ENCODE data around the gene FN1.
"Not testable (repeated sequence)": the region's sequence is repeated elsewhere in the genome, so short reads cannot be mapped to it uniquely, and the experiment has no call there.

The FN1 gene

GRCh38 chr2:215363461-215364156 lies 72.3 kb downstream of the FN1 start:
- DNase-seq = no peak

DNA sequence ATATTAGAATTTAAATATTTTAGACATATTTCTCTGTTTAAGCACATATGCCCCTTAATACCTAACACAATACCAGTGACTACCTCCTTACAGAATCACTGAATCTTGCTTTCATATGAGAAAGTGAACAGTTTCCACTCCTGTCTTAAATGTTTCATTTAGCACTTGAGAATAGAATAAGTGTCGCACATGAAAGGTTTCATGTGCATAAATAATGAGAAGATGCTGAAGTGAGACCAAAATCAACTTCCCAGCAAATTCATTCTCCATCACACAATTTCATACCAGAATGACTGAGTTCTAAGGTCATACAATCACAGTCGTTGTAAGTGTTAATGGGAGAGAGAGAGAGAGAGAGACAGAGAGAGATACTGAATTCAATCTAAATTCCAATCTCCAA lies 72.8 kb downstream of the FN1 start:
- DNase-seq = no peak

GRCh38 chr2:215362562-215362904 lies 73.3 kb downstream of the FN1 start:
- no peak for DNase-seq

DNA sequence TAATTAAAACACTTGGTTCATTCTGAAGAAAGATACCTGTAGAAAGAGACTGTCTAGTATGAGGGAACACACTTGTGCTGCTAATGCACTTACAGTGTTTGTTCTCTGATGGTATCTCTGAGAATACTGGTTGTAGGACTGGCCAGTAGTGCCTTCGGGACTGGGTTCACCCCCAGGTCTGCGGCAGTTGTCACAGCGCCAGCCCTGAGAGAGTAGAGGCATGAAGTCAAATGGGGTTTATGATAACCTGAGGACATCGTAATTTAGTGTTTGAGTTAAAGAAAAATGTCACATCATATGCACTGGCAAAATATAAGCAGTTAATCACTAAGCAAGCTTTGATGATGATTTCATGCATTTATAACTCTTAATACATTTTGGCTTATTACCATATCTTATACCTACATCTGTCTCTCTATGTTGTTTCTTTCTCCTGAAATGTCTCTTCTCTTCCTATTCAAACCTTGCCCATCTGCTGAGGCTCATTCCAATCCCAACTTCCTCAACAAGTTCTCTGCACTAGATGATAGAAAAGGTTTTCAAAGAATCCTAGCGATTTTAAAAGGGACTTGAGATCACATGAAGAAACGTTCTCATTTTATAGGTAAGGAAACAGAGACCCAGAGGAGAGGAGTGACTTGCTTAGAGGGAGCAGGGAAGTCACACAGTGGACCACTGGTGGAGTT lies 73.8 kb downstream of the FN1 start:
- DNase-seq = no peak

GRCh38 chr2:215361211-215361875 lies 74.5 kb downstream of the FN1 start:
- no peak for DNase-seq

DNA sequence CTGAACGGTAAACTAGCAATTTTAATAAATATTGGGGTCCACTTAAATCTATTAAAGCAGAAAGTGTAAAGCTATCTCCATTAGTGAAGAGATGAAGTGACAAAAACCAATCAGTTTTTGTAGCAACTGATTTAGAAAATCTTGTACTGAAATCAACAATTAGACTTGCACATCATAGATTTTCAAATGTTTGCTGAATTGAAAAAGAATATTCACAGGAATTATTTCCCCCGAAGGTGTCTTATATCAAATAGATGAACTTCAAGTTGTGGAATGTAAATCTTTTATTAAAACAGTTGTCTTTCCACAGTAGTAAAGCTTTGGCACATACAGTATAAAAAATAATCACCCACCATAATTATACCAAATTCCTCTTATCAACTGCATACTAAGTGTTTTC lies 75.3 kb downstream of the FN1 start:
- DNase-seq = no peak

DNA sequence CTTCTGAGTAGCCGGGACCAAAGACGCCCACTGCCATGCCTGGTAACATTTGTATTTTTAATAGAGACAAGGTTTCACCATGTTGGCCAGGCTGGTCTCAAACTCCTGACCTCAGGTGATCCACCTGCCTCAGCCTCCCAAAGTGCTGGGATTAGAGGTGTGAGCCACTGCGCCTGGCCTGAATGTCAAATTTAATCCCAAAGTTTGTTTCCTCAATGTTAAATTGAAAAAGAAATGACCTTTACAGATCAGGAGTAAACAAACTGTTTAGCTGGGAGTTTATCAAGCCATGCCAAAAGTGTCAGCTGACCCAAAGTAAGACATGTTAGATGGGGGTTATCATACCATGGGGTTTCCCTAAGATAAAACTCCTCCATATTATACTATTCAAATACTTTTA lies 75.8 kb downstream of the FN1 start:
- not testable (repeated sequence) for DNase-seq

DNA sequence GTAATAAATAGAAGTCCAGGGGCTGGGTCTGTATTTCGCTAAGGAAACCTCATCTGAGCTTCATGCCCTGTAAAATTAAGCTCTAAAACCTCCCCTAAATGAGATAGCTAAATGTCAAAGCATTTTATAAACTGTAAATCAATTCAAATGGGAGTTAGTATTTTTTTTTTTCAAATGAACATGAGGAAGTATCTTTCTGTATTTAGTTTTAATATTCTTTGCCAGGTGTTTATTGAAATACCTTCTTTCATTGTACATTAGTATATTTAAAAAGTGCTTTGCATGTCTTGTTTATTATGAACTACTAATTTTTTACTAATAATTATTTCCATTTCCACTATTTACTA lies 76.3 kb downstream of the FN1 start:
- no peak for DNase-seq

GRCh38 chr2:215358891-215359575 lies 76.8 kb downstream of the FN1 start:
- DNase-seq = no peak

DNA sequence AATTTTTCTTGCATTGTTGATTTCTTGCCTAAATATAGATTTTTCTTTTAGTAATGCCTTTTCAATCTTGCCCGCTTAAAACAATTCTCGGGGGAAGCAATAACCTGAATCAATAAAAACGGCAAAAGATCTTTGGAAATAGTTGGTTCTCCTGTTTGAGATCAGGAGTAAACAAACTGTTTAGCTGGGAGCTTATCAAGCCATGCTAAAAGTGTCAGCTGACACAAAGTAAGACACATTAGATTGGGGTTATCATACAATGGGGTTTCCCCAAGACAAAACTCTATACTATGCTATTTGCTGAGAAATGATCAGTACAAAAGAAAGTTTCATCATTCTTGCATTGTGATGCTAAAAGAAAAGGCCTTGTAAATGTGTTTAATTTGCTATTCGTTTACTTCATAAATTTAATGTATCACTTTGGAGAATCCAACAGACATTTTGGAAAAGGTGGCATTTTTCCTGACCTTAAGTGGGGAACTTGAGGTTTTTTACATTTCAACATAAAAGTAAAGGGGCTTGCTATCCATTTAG lies 77.5 kb downstream of the FN1 start:
- no peak for DNase-seq

GRCh38 chr2:215357660-215358059 lies 78.2 kb downstream of the FN1 start:
- no peak for DNase-seq

DNA sequence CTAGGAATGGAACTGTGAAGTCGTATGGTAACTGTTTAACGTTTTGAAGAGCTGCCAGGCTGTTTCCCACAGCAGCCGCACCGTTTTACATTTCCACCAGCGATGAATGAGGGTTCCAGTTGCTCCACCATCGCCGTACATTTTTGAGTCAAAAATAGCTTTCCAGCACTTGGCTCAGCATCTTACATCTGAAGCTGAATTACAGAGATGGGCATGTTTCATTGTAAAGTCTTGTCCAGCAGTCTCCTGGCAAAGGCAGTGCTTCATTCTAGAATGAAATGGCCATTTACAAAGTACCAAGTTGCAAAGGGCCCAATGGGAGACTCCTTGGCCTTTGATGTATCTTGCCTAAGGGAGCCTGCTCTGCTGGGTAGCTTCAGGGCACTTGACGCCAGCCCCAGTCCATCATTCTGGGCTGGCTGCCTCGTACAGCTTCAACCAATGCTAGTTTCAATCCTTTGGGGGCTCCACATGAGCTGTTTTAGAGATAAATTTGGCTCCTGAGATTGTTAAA lies 78.9 kb downstream of the FN1 start:
- DNase-seq = no peak

GRCh38 chr2:215356334-215356947 lies 79.4 kb downstream of the FN1 start:
- no peak for DNase-seq

DNA sequence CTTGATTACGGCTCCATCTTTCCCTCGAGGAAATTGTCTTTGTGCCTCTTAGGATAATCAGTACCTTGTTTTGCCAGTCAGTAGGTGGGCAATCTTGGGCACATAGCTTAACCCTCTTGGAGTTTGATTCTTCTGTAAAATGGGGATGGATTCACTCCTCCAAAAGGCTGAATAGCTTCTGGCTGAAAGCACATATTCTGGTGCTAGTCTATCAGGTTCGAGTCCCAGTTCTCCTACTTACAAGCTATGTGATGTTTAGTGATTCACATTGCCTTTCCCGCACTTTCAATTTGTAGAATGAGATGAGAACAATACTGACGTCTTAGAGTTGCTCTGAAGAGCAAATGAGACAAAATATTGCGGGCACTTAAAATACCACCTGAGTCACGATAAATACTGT lies 80.1 kb downstream of the FN1 start:
- DNase-seq = no peak

DNA sequence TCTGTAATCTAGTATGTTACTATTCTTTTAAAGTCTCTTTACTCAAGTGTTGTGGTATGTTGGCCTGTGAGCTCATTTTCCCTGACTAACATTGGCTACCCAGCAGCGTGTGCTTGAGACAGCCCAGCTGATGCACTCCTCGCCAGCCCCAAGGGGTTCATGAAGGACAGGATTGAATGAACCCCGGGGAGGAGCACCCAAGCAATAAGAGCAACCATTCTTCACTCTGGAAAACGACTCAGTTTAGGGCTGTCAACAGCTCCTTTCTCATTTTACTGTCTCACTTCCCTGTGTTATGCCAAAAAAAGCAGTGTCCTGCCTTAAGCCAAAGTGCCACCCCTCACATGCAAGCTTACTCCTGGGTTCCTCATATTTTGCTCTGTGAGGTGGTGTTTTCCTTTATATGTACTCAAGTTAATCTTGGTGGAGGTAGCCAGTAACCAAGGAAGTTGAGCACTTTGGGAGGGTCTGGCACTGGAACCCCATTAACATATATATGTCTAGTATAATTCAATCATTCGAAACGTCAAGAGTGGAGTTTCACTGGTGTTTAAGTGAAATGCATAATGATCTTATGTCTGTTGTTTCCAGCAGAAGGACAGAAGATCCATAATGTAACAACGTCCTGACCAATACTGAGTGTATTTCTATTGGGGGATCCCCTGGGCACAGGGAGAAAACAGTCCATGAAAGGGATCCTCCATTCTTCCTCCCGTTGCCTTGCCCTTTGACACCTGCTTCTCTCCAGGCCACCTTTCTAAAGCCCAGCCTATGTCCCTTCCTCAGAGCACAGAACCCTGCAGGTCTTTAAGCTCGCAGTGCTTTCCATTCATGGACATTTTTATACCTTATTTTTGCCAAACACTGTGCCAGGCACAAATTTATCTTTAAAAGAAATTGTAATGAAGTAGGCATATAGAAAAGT lies 80.8 kb downstream of the FN1 start:
- no peak for DNase-seq

DNA sequence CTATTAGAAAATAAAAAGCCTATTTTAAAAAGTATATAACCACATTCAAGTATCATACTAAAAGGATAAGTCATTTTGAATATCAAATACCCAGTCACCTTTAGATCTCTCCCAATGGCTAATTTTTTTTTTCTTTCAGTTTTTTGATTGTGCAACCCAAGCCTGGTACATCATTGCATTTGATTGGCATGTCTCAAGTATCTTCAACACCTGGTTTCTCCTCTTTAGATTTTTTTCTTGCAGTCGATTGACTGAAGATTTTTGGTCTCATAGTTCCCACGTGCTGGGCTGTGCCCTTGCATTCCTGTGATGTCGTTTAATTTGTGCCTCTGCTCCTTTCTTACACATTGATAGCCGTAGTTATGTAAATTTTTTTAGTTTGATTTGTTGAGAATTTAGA lies 83.3 kb downstream of the FN1 start:
- DNase-seq = no peak

GRCh38 chr2:215347878-215348277 lies 88.0 kb downstream of the FN1 start:
- no peak for DNase-seq

GRCh38 chr2:215338883-215339679 lies 96.8 kb downstream of the FN1 start:
- no peak for DNase-seq

- DNase-seq = no peak
These were observed 102.8 kb downstream of the FN1 start for GRCh38 chr2:215332872-215333595.

- DNase-seq = no peak
These were observed 107.8 kb downstream of the FN1 start for GRCh38 chr2:215328066-215328465.
